ENCODE results near the gene DNAJC18. TPM values are rescaled to one million over a fixed set of nuclear protein-coding genes. Genes with fewer than 3 reads are reported as not detected.

DNAJC18 gene
- total and polyA plus RNA-seq, 7 donors: 2.6 to 14.5 (median 10.3) TPM

DNA sequence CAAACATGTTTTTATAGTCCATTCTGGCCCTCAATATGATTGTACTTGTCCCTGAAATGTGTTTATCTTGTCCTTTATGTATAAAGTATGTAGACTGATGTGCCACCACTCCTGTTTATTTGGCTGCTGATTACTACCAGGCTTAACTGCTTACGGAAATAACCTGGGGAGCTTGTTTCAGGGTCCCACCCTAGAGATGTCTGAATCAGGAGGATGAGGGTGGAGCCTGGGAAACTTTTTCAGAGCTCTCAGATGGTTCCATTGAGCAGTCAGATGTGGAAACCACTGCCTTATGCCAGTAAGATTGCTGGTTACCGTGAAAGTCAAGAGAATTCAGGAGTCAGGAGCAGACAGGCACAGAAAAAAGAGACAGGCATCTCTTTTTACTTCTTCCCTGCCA, 75.4 kb downstream of the DNAJC18 start:
- WGBS, 3 donors: 83 to 88% (median 84%) methylated on average over 2 of the region's 2 CpGs
- Histone ChIP-seq H3K4me1 (peaks cover 10% of the 10 kb centered on the region), H3K27ac (no peak overlapping the region), H3K4me3 (no peak overlapping the region), H3K36me3 (ENCODE audit: insufficient read depth in 1 of 2, low read depth in 1 of 2) (peaks cover 11 to 57% of the 10 kb centered on the region in 2 donors), H3K9me3 (no peaks in the 10 kb centered on the region), H3K27me3 (ENCODE audit: insufficient read depth in 3 of 3, low read length in 2 of 3) (no peaks in the 10 kb centered on the region)
- TF ChIP-seq, protein P1, sequence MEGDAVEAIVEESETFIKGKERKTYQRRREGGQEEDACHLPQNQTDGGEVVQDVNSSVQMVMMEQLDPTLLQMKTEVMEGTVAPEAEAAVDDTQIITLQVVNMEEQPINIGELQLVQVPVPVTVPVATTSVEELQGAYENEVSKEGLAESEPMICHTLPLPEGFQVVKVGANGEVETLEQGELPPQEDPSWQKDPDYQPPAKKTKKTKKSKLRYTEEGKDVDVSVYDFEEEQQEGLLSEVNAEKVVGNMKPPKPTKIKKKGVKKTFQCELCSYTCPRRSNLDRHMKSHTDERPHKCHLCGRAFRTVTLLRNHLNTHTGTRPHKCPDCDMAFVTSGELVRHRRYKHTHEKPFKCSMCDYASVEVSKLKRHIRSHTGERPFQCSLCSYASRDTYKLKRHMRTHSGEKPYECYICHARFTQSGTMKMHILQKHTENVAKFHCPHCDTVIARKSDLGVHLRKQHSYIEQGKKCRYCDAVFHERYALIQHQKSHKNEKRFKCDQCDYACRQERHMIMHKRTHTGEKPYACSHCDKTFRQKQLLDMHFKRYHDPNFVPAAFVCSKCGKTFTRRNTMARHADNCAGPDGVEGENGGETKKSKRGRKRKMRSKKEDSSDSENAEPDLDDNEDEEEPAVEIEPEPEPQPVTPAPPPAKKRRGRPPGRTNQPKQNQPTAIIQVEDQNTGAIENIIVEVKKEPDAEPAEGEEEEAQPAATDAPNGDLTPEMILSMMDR (IDR thresholded peaks at IDR 0.05): no peak
- intact Hi-C loops (cut with DNase I): no loop called here
- DNase-seq: no peak
- no peak for ATAC-seq

- Histone ChIP-seq H3K27me3 (ENCODE audit: insufficient read depth in 3 of 3, low read length in 2 of 3) (no peaks in the 10 kb centered on the region), H3K9me3 (no peaks in the 10 kb centered on the region), H3K4me1 (peaks cover 6% of the 10 kb centered on the region), H3K27ac (no peak overlapping the region), H3K4me3 (no peak overlapping the region), H3K36me3 (ENCODE audit: insufficient read depth in 1 of 2, low read depth in 1 of 2) (peaks cover 11 to 37% of the 10 kb centered on the region in 2 donors)
- TF ChIP-seq, protein P1 (IDR thresholded peaks at IDR 0.05): no peak
- DNase-seq (no peak), ATAC-seq (no peak)
- intact Hi-C loops (cut with DNase I): no loop called here
- WGBS, 3 donors: 82 to 89% (median 83%) methylated on average over 6 of the region's 6 CpGs
These were observed 77.4 kb downstream of the DNAJC18 start for GRCh38 chr5:139361835-139362429.

DNA sequence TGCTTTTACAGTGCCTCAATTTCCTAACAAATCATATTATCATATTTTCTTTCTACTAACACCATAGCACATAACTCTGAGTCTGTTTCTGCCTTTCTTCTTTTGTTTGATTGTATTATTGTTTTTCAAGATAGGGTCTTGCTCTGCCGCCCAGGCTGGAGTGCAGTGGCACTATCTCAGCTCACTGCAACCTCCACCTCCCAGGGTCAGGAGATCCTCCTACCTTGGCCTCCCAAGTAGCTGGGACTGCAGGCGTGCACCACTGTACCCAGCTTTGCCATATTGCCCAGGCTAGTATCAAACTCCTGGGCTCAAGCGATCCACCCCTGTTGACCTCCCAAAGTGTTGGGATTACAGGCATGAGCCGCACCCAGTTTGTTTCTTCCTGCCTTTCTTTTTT, 78.9 kb downstream of the DNAJC18 start:
- Histone ChIP-seq H3K27me3 (ENCODE audit: insufficient read depth in 3 of 3, low read length in 2 of 3) (no peaks in the 10 kb centered on the region), H3K4me1 (peaks cover 6% of the 10 kb centered on the region), H3K9me3 (no peaks in the 10 kb centered on the region), H3K36me3 (ENCODE audit: insufficient read depth in 1 of 2, low read depth in 1 of 2) (peaks cover 0 to 21% of the 10 kb centered on the region in 2 donors), H3K27ac (no peak overlapping the region), H3K4me3 (no peak overlapping the region)
- WGBS, 3 donors: 91 to 99% (median 94%) methylated on average over 4 of the region's 4 CpGs
- TF ChIP-seq, protein P1 (IDR thresholded peaks at IDR 0.05): no peak
- intact Hi-C loops (cut with DNase I): no loop called here
- ATAC-seq: no peak
- no peak for DNase-seq

Other genes with a start within 250 kb of the DNAJC18 start
- 10 to 100 TPM; 37.3 to 52.9 (median 39.4) TPM for gene SIL1, start 241.2 kb downstream of the DNAJC18 start, total RNA-seq
- 10 to 100 TPM; 27.1 to 50.3 (median 47.8) TPM for gene SIL1, start 241.2 kb downstream of the DNAJC18 start, polyA plus RNA-seq
- 100 to 1,000 TPM in 3 of 4 donors, 10 to 100 TPM in 1; 96.5 to 153 (median 134) TPM for gene MATR3, start 145.8 kb downstream of the DNAJC18 start, total RNA-seq
- 100 to 1,000 TPM in 1 of 3 donors, 10 to 100 TPM in 2; 92.4 to 110 (median 97.1) TPM for gene MATR3, start 145.8 kb downstream of the DNAJC18 start, polyA plus RNA-seq
- gene PAIP2, start 97.7 kb downstream of the DNAJC18 start, total RNA-seq: 100 to 1,000 TPM; 111 to 144 (median 116) TPM
- 100 to 1,000 TPM; 113 to 252 (median 143) TPM for gene PAIP2, start 97.7 kb downstream of the DNAJC18 start, polyA plus RNA-seq
- gene SLC23A1, start 56.2 kb downstream of the DNAJC18 start, total RNA-seq: not detected
- under 1 TPM in 1 of 3 donors, not detected in 2; 0.03 TPM for gene SLC23A1, start 56.2 kb downstream of the DNAJC18 start, polyA plus RNA-seq
- gene MZB1, start 49.6 kb downstream of the DNAJC18 start, total RNA-seq: 1 to 10 TPM in 2 of 4 donors, under 1 TPM in 2; 0.57 to 1.2 (median 0.84) TPM
- gene MZB1, start 49.6 kb downstream of the DNAJC18 start, polyA plus RNA-seq: under 1 TPM; 0.03 to 0.25 (median 0.25) TPM
- 10 to 100 TPM; 42.3 to 86.7 (median 67.9) TPM for gene PROB1, start 44.4 kb downstream of the DNAJC18 start, total RNA-seq
- gene PROB1, start 44.4 kb downstream of the DNAJC18 start, polyA plus RNA-seq: 10 to 100 TPM; 15.2 to 31.3 (median 30.1) TPM
- gene SPATA24, start 35.4 kb downstream of the DNAJC18 start, total RNA-seq: 10 to 100 TPM in 2 of 4 donors, 1 to 10 TPM in 2; 6.7 to 14.6 (median 10.6) TPM
- 10 to 100 TPM; 11.2 to 18.8 (median 18.3) TPM for gene SPATA24, start 35.4 kb downstream of the DNAJC18 start, polyA plus RNA-seq
- gene ECSCR, start 23.2 kb upstream of the DNAJC18 start, total RNA-seq: 10 to 100 TPM in 3 of 4 donors, 1 to 10 TPM in 1; 7.9 to 16.2 (median 12.3) TPM
- 10 to 100 TPM in 2 of 3 donors, 1 to 10 TPM in 1; 7.6 to 25.4 (median 23.0) TPM for gene ECSCR, start 23.2 kb upstream of the DNAJC18 start, polyA plus RNA-seq
- gene SMIM33, start 31.5 kb upstream of the DNAJC18 start, total RNA-seq: not detected
- gene SMIM33, start 31.5 kb upstream of the DNAJC18 start, polyA plus RNA-seq: not detected
- gene STING1, start 43.2 kb upstream of the DNAJC18 start, total RNA-seq: 10 to 100 TPM in 1 of 4 donors, 1 to 10 TPM in 3; 7.1 to 13.2 (median 8.4) TPM
- 1 to 10 TPM; 4.4 to 6.3 (median 4.8) TPM for gene STING1, start 43.2 kb upstream of the DNAJC18 start, polyA plus RNA-seq
- 100 to 1,000 TPM; 156 to 175 (median 164) TPM for gene UBE2D2, start 121.8 kb upstream of the DNAJC18 start, total RNA-seq
- gene UBE2D2, start 121.8 kb upstream of the DNAJC18 start, polyA plus RNA-seq: 100 to 1,000 TPM; 107 to 243 (median 126) TPM
- 10 to 100 TPM; 31.9 to 88.3 (median 48.5) TPM for gene CXXC5, start 208.8 kb upstream of the DNAJC18 start, total RNA-seq
- 10 to 100 TPM; 24.5 to 48.5 (median 27.0) TPM for gene CXXC5, start 208.8 kb upstream of the DNAJC18 start, polyA plus RNA-seq

Measured in psoas muscle (tissue), 8 donors.